ENCODE data around the gene B4GALNT2. TPM values are rescaled to one million over a fixed set of nuclear protein-coding genes. Genes with fewer than 3 reads are reported as not detected.
A peak's percentile ranks its signal among the peaks of the same experiment; 100 is the strongest.
"Not testable (repeated sequence)": the region's sequence is repeated elsewhere in the genome, so short reads cannot be mapped to it uniquely, and the experiment has no call there.

The B4GALNT2 gene
- total RNA-seq (under 0.01 TPM in 1 of 2 replicates, not detected in the other), polyA plus RNA-seq (0.01 and 0.02 TPM in 2 replicates), polyA minus RNA-seq (ENCODE audit: low replicate concordance) (not detected in 2 replicates)
- not detected in 2 replicates for polyA plus RNA-seq (2012)

- Histone ChIP-seq H3K27ac (ENCODE audit: insufficient read depth, low read length) (no peak within 1 kb of the TSS), H3K79me2 (ENCODE audit: control insufficient read depth, insufficient read depth, low read length) (no peaks in the 10 kb centered on the region), H2AFZ (ENCODE audit: low read length) (no peak within 1 kb of the TSS), H4K20me1 (ENCODE audit: control insufficient read depth, extremely low read depth, insufficient read depth, low read length) (no peaks in the 10 kb centered on the region), H3K4me3 (replicated peaks in 1 of 4; ENCODE audit: control extremely low read depth in 1 of 4, insufficient read depth in 1 of 4, low read depth in 3 of 4, low read length in 4 of 4) (peak within 1 kb of the TSS; percentile 24 to 45 (median 33)), H3K4me2 (ENCODE audit: extremely low read depth, insufficient read depth, low read length) (peak within 1 kb of the TSS; percentile 77), H3K27me3 (ENCODE audit: control insufficient read depth, insufficient read depth, low read length) (peaks cover 19% of the 10 kb centered on the region), H3K4me1 (ENCODE audit: control insufficient read depth, extremely low read depth, insufficient read depth, low read length) (no peaks in the 10 kb centered on the region), H3K9me3 (ENCODE audit: control insufficient read depth, insufficient read depth, low read depth, low read length) (no peaks in the 10 kb centered on the region), H3K9ac (ENCODE audit: insufficient read depth, low read length) (no peak within 1 kb of the TSS), H3K36me3 (ENCODE audit: control insufficient read depth, insufficient read depth, low read length) (no peaks in the 10 kb centered on the region)
- DNase-seq (ENCODE audit: low read depth in 2 of 2): peak in 1 of 2 donors; percentile 7
- no peak for TF ChIP-seq CTCF (conservative IDR thresholded peaks at IDR 0.05 in 1 of 2, IDR thresholded peaks at IDR 0.05 in 1 of 2; ENCODE audit: low read depth in 1 of 2, low read length in 2 of 2)
- peak; percentile 96 for TF ChIP-seq EZH2 (IDR thresholded peaks at IDR 0.05; ENCODE audit: low read length, missing control alignments)
Measured at GRCh38 chr17:49132699-49133364, at the start of gene B4GALNT2. B4GALNT2 (plus strand) TSS chr17:49132769; CDS start chr17:49132793, 24 bp downstream.

- not testable (repeated sequence) for H4K20me1 ChIP-seq (ENCODE audit: control insufficient read depth, extremely low read depth, insufficient read depth, low read length); H3K27ac ChIP-seq (ENCODE audit: insufficient read depth, low read length); H2AFZ ChIP-seq (ENCODE audit: low read length); H3K4me1 ChIP-seq (ENCODE audit: control insufficient read depth, extremely low read depth, insufficient read depth, low read length); H3K9ac ChIP-seq (ENCODE audit: insufficient read depth, low read length); H3K79me2 ChIP-seq (ENCODE audit: control insufficient read depth, insufficient read depth, low read length); H3K9me3 ChIP-seq (ENCODE audit: control insufficient read depth, insufficient read depth, low read depth, low read length); H3K4me2 ChIP-seq (ENCODE audit: extremely low read depth, insufficient read depth, low read length); DNase-seq (ENCODE audit: low read depth in 2 of 2); H3K4me3 ChIP-seq (replicated peaks in 1 of 4; ENCODE audit: control extremely low read depth in 1 of 4, insufficient read depth in 1 of 4, low read depth in 3 of 4, low read length in 4 of 4); H3K36me3 ChIP-seq (ENCODE audit: control insufficient read depth, insufficient read depth, low read length)
- peaks cover 15% of the 10 kb centered on the region for H3K27me3 ChIP-seq (ENCODE audit: control insufficient read depth, insufficient read depth, low read length)
Measured at GRCh38 chr17:49085046-49085445, 47.5 kb upstream of the B4GALNT2 start.

- no peak overlapping the region for H2AFZ ChIP-seq (ENCODE audit: low read length)
- H3K9ac ChIP-seq (ENCODE audit: insufficient read depth, low read length): no peak overlapping the region
- H3K36me3 ChIP-seq (ENCODE audit: control insufficient read depth, insufficient read depth, low read length): no peaks in the 10 kb centered on the region
- no peak overlapping the region for H3K4me2 ChIP-seq (ENCODE audit: extremely low read depth, insufficient read depth, low read length)
- H3K4me1 ChIP-seq (ENCODE audit: control insufficient read depth, extremely low read depth, insufficient read depth, low read length): no peaks in the 10 kb centered on the region
- no peak overlapping the region for H3K4me3 ChIP-seq (replicated peaks in 1 of 4; ENCODE audit: control extremely low read depth in 1 of 4, insufficient read depth in 1 of 4, low read depth in 3 of 4, low read length in 4 of 4)
- peaks cover 15% of the 10 kb centered on the region for H3K27me3 ChIP-seq (ENCODE audit: control insufficient read depth, insufficient read depth, low read length)
- no peaks in the 10 kb centered on the region for H3K79me2 ChIP-seq (ENCODE audit: control insufficient read depth, insufficient read depth, low read length)
- TF ChIP-seq EZH2 (IDR thresholded peaks at IDR 0.05; ENCODE audit: low read length, missing control alignments) (no peak), CTCF (conservative IDR thresholded peaks at IDR 0.05 in 1 of 2, IDR thresholded peaks at IDR 0.05 in 1 of 2; ENCODE audit: low read depth in 1 of 2, low read length in 2 of 2) (no peak)
- H4K20me1 ChIP-seq (ENCODE audit: control insufficient read depth, extremely low read depth, insufficient read depth, low read length): no peaks in the 10 kb centered on the region
- no peak for DNase-seq (ENCODE audit: low read depth in 2 of 2)
- no peak overlapping the region for H3K27ac ChIP-seq (ENCODE audit: insufficient read depth, low read length)
- H3K9me3 ChIP-seq (ENCODE audit: control insufficient read depth, insufficient read depth, low read depth, low read length): no peaks in the 10 kb centered on the region
Measured at GRCh38 chr17:49085565-49086315, 46.8 kb upstream of the B4GALNT2 start.

All from fibroblast of lung (primary cell).